Measurements from ENCODE around the gene APOC3.
A peak's percentile ranks its signal among the peaks of the same experiment; 100 is the strongest.

Gene APOC3

GRCh38 chr11:116879800-116880625 lies 50.3 kb downstream of the APOC3 start:
- peak; percentile 29 for DNase-seq

GRCh38 chr11:116881143-116881542 lies 51.4 kb downstream of the APOC3 start:
- no peak for DNase-seq

GRCh38 chr11:116882386-116882785 lies 52.7 kb downstream of the APOC3 start:
- no peak for DNase-seq
